Measurements from ENCODE around the gene ASTL. TPM values are rescaled to one million over a fixed set of nuclear protein-coding genes. Genes with fewer than 3 reads are reported as not detected.

Gene ASTL
- total and polyA plus RNA-seq, 2 experiments from 2014 or later = not detected

- H3K9me3 ChIP-seq (ENCODE audit: low read depth) = no peaks in the 10 kb centered on the region
- DNase-seq (ENCODE audit: low read depth in 1 of 2, low spot score in 1 of 2) = no peak
- no peaks in the 10 kb centered on the region for H3K27me3 ChIP-seq
These were observed 37.4 kb downstream of the ASTL start for GRCh38 chr2:96100893-96101304.

GRCh38 chr2:96099861-96100798 lies 38.2 kb downstream of the ASTL start:
- DNase-seq (ENCODE audit: low read depth in 1 of 2, low spot score in 1 of 2) = no peak
- H3K4me3 ChIP-seq = no peak overlapping the region
- no peaks in the 10 kb centered on the region for H3K36me3 ChIP-seq
- TF ChIP-seq CTCF (IDR thresholded peaks at IDR 0.05; ENCODE audit: low read depth, low read length) = no peak
- H3K4me1 ChIP-seq (ENCODE audit: low read depth) = peaks cover 43% of the 10 kb centered on the region
- H3K9me3 ChIP-seq (ENCODE audit: low read depth) = no peaks in the 10 kb centered on the region
- no peaks in the 10 kb centered on the region for H3K27me3 ChIP-seq
- no peak overlapping the region for H3K27ac ChIP-seq

More at GRCh38 chr2:96100893-96101304, 37.4 kb downstream of the ASTL start:
- H3K36me3 ChIP-seq = no peaks in the 10 kb centered on the region
- no peak overlapping the region for H3K4me3 ChIP-seq
- H3K4me1 ChIP-seq (ENCODE audit: low read depth) = peaks cover 43% of the 10 kb centered on the region
- TF ChIP-seq CTCF (IDR thresholded peaks at IDR 0.05; ENCODE audit: low read depth, low read length) = no peak
- H3K27ac ChIP-seq = no peak overlapping the region

- H3K27me3 ChIP-seq = no peaks in the 10 kb centered on the region
- DNase-seq (ENCODE audit: low read depth in 1 of 2, low spot score in 1 of 2) = peak in 1 of 2 donors; percentile 59
- peak overlapping the region; percentile 68 for H3K27ac ChIP-seq
- peaks cover 37% of the 10 kb centered on the region for H3K4me1 ChIP-seq (ENCODE audit: low read depth)
- no peak overlapping the region for H3K4me3 ChIP-seq
- H3K36me3 ChIP-seq = no peaks in the 10 kb centered on the region
- no peak for TF ChIP-seq CTCF (IDR thresholded peaks at IDR 0.05; ENCODE audit: low read depth, low read length)
- no peaks in the 10 kb centered on the region for H3K9me3 ChIP-seq (ENCODE audit: low read depth)
These were observed 39.3 kb downstream of the ASTL start for GRCh38 chr2:96098900-96099590.

- DNase-seq (ENCODE audit: low read depth in 1 of 2, low spot score in 1 of 2) = no peak
- TF ChIP-seq CTCF (IDR thresholded peaks at IDR 0.05; ENCODE audit: low read depth, low read length) = no peak
- Histone ChIP-seq H3K4me1 (ENCODE audit: low read depth) (peaks cover 32% of the 10 kb centered on the region), H3K27me3 (no peaks in the 10 kb centered on the region), H3K9me3 (ENCODE audit: low read depth) (no peaks in the 10 kb centered on the region), H3K4me3 (no peak overlapping the region), H3K36me3 (no peaks in the 10 kb centered on the region), H3K27ac (peak overlapping the region; percentile 68)
These were observed 40.1 kb downstream of the ASTL start for GRCh38 chr2:96097951-96098823.

- Histone ChIP-seq H3K27me3 (no peaks in the 10 kb centered on the region), H3K9me3 (ENCODE audit: low read depth) (no peaks in the 10 kb centered on the region), H3K27ac (peak overlapping the region; percentile 68), H3K36me3 (no peaks in the 10 kb centered on the region), H3K4me3 (no peak overlapping the region), H3K4me1 (ENCODE audit: low read depth) (peaks cover 25% of the 10 kb centered on the region)
- no peak for DNase-seq (ENCODE audit: low read depth in 1 of 2, low spot score in 1 of 2)
- TF ChIP-seq CTCF (IDR thresholded peaks at IDR 0.05; ENCODE audit: low read depth, low read length) = no peak
These were observed 40.9 kb downstream of the ASTL start for GRCh38 chr2:96097441-96097840.
